Coronary artery (tissue), 2 donors: ENCODE measurements around the gene PANX2.

Experiments used
- DNase-seq: peaks from one replicate; pipeline ENCODE4 v3.0.0-alpha.2; 2017; ENCODE audit warnings: low spot score
- H3K27ac ChIP-seq, 2 donors: fragments of 200-600 bp; sonication (generic); one replicate each; pipeline ENCODE4 v1.5.1; 2016 to 2019
- H3K4me3 ChIP-seq: fragments of 200-600 bp; sonication (generic); 2 replicates; pipeline ENCODE4 v1.5.1; 2016; ENCODE audit warnings: mild to moderate bottlenecking, moderate library complexity
- CTCF ChIP-seq: fragments of 200-600 bp; sonication (generic); IDR thresholded peaks from one replicate; pipeline ENCODE4 v1.5.1; 2019; ENCODE audit warnings: antibody characterized with exemption

The PANX2 gene

GRCh38 chr22:50169181-50169759, 1.3 kb upstream of the PANX2 start:
- peak overlapping the region; percentile 80 for H3K4me3 ChIP-seq
- no peak for DNase-seq
- no peak for TF ChIP-seq CTCF
- no peak overlapping the region for H3K27ac ChIP-seq

- TF ChIP-seq CTCF = no peak
- Histone ChIP-seq H3K4me3 (peak overlapping the region; percentile 80), H3K27ac (no peak overlapping the region)
- no peak for DNase-seq
These were observed 673 bp upstream of the PANX2 start for GRCh38 chr22:50169774-50170341.

- TF ChIP-seq CTCF = no peak
- Histone ChIP-seq H3K27ac (no peak overlapping the region), H3K4me3 (peak overlapping the region; percentile 80)
- no peak for DNase-seq
These were observed 911 bp downstream of the PANX2 start for GRCh38 chr22:50171319-50171964.

- no peak for TF ChIP-seq CTCF
- Histone ChIP-seq H3K27ac (no peak overlapping the region), H3K4me3 (no peak overlapping the region)
- DNase-seq = no peak
These were observed 1.5 kb downstream of the PANX2 start for GRCh38 chr22:50171965-50172421.

- Histone ChIP-seq H3K4me3 (no peak overlapping the region), H3K27ac (no peak overlapping the region)
- no peak for DNase-seq
- no peak for TF ChIP-seq CTCF
These were observed 2.9 kb downstream of the PANX2 start for GRCh38 chr22:50173311-50173982.

- no peak for TF ChIP-seq CTCF
- Histone ChIP-seq H3K4me3 (no peak overlapping the region), H3K27ac (no peak overlapping the region)
- DNase-seq = no peak
These were observed 3.4 kb downstream of the PANX2 start for GRCh38 chr22:50173983-50174355.
